ENCODE measurements around the gene ADGRG1.
"Not testable (repeated sequence)": the region's sequence is repeated elsewhere in the genome, so short reads cannot be mapped to it uniquely, and the experiment has no call there.

ADGRG1 gene

DNA sequence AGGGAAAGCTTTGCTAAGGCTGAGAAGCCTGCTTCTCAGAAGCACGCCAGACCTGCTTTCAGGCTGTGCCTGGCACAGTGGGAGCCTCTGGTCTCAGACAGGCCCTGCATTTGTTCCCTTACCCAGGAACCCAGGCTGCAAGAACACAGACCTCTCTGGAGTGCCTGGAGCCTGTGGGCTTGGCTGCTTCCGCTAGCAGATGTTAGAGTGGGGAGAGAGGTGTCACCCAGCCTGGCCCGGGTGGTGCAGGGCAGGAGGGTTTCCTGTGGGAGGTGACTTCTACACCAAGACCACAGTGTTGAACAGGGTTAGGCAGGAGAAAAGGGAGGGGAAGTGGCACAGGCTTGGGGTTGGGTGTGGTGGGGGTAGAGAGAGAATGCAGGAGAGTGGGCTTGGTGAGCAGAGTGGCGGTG, 35.8 kb upstream of the ADGRG1 start:
- TF ChIP-seq EZH2 (IDR thresholded peaks at IDR 0.05) (no peak), FOXP2 (optimal IDR thresholded peaks at IDR 0.05; ENCODE audit: control extremely low read depth, extremely low read length, insufficient read depth) (no peak), POLR2AphosphoS5 (IDR thresholded peaks at IDR 0.05; ENCODE audit: borderline replicate concordance, low read depth, low read length) (no peak)
- no peak overlapping the region for H3K4me3 ChIP-seq

DNA sequence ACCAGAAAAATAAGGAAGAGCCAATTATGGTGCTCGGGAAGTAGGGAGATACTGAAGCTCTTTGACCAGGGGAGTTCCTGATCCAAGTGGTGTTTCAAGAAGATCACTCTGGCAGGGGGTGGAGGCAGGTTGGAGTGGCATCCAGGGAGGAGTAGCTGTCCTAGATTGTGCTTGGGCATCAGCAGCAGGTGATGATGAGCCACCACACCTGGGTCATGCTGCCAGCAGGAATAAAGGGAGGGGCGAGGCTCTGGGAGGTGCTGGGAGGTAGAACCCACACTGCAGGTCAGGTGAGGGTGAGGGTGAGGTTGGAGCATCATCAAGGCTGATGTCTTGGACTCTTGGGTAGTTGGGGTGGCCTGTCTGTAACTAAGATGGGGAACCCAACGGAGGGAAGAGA, 35.4 kb upstream of the ADGRG1 start:
- Histone ChIP-seq H3K36me3 (ENCODE audit: insufficient read depth, low read length) (no peaks in the 10 kb centered on the region), H3K9ac (ENCODE audit: insufficient read length) (no peak overlapping the region), H3K4me3 (no peak overlapping the region), H3K9me3 (ENCODE audit: low read depth, low read length) (no peaks in the 10 kb centered on the region), H3K27ac (no peak overlapping the region)
- DNase-seq (ENCODE audit: low read depth, low spot score): no peak
- TF ChIP-seq POLR2AphosphoS5 (IDR thresholded peaks at IDR 0.05; ENCODE audit: borderline replicate concordance, low read depth, low read length): no peak
- no peak for TF ChIP-seq EZH2 (IDR thresholded peaks at IDR 0.05)
- no peak for TF ChIP-seq FOXP2 (optimal IDR thresholded peaks at IDR 0.05; ENCODE audit: control extremely low read depth, extremely low read length, insufficient read depth)

More for the DNA sequence above, 35.8 kb upstream of the ADGRG1 start:
- Histone ChIP-seq H3K27ac (no peak overlapping the region), H3K36me3 (ENCODE audit: insufficient read depth, low read length) (no peaks in the 10 kb centered on the region), H3K9me3 (ENCODE audit: low read depth, low read length) (no peaks in the 10 kb centered on the region), H3K9ac (ENCODE audit: insufficient read length) (no peak overlapping the region)
- no peak for DNase-seq (ENCODE audit: low read depth, low spot score)

DNA sequence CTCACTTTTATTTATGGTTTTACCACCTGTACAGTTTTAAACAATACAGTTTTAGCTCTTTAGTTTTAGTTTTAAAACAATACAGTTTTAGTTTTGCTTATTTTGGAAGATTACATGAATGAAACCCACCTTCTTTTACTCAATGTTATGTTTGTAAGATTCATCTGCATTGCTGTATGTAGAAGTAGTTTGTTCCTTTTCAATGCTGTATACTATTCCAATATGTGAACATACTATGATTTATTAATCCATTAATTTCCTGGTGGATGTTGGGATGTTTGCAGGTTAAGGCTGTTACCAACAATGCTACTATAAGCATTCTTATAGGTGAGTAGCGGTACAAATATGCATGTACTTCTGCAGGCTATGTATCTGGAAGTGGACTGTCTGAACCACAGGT, 34.4 kb upstream of the ADGRG1 start:
- H3K9me3 ChIP-seq (ENCODE audit: low read depth, low read length): no peaks in the 10 kb centered on the region
- H3K36me3 ChIP-seq (ENCODE audit: insufficient read depth, low read length): no peaks in the 10 kb centered on the region
- DNase-seq (ENCODE audit: low read depth, low spot score): no peak
- no peak overlapping the region for H3K9ac ChIP-seq (ENCODE audit: insufficient read length)
- no peak overlapping the region for H3K27ac ChIP-seq
- TF ChIP-seq POLR2AphosphoS5 (IDR thresholded peaks at IDR 0.05; ENCODE audit: borderline replicate concordance, low read depth, low read length) (no peak), FOXP2 (optimal IDR thresholded peaks at IDR 0.05; ENCODE audit: control extremely low read depth, extremely low read length, insufficient read depth) (no peak), EZH2 (IDR thresholded peaks at IDR 0.05) (no peak)
- H3K4me3 ChIP-seq: no peak overlapping the region

DNA sequence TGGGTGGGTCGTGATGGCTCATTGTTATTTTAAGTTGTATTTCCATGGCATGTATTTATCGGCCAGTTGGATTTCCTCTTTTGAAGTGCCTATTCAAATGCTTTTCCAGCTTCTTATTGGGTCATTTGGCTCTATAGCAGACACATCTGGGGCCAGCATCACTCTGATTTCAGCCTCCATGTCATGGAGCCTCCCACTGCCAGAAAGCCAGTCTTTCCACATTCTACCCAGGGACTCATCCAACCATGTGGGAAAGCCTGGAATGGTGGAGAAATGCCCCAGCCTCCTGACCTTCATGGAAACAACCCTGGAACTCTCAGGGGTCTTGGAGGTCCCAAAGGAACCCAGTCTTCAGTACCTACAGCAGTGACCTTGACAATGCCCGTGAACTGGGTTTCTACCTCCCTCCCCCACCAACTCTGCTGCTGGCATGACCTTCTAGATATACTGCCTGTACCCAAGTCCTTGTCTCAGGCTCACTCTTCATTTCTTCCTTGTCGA, 33.8 kb upstream of the ADGRG1 start:
- no peak for TF ChIP-seq EZH2 (IDR thresholded peaks at IDR 0.05)
- TF ChIP-seq FOXP2 (optimal IDR thresholded peaks at IDR 0.05; ENCODE audit: control extremely low read depth, extremely low read length, insufficient read depth): no peak
- TF ChIP-seq POLR2AphosphoS5 (IDR thresholded peaks at IDR 0.05; ENCODE audit: borderline replicate concordance, low read depth, low read length): no peak
- H3K27ac ChIP-seq: no peak overlapping the region

DNA sequence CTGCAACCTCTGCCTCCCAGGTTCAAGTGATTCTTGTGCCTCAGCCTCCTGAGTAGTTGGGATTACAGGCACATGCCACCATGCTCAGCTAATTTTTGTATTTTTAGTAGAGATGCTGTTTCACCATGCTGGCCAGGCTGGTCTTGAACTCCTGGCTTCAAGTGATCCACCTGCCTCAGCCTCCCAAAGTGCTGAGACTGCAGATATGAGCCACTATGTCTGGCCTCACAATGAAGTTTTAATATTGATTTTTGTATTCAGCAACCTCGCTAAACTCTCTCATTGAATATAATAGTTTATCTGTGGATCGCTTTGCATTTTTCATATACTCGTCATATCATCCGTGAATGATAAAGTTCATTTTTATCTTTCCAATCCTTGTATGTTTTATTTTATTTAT, 32.2 kb upstream of the ADGRG1 start:
- H3K9ac ChIP-seq (ENCODE audit: insufficient read length); H3K27ac ChIP-seq; H3K9me3 ChIP-seq (ENCODE audit: low read depth, low read length); DNase-seq (ENCODE audit: low read depth, low spot score); H3K4me3 ChIP-seq; H3K36me3 ChIP-seq (ENCODE audit: insufficient read depth, low read length): not testable (repeated sequence)

More for the DNA sequence above, 33.8 kb upstream of the ADGRG1 start:
- H3K36me3 ChIP-seq (ENCODE audit: insufficient read depth, low read length): no peaks in the 10 kb centered on the region
- H3K9me3 ChIP-seq (ENCODE audit: low read depth, low read length): no peaks in the 10 kb centered on the region
- no peak overlapping the region for H3K4me3 ChIP-seq
- DNase-seq (ENCODE audit: low read depth, low spot score): no peak
- no peak overlapping the region for H3K9ac ChIP-seq (ENCODE audit: insufficient read length)

DNA sequence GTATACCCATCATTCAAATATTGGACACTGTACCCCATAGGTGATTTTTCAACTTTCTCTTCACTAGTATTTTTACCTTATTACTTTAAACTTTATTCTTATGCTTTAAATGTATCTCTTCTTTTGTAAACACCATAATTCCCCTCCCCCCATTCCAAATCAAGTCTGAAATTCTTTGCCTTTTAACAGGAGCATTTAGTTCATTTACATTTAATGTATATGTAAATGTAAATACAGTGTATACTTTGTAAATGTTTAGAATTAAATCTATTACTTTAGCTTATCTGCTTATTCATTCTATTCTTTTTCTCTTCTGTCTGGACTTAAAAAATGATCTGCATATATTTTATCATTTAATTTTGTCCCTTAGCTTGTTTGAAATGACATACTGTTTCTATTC, 30.0 kb upstream of the ADGRG1 start:
- H3K36me3 ChIP-seq (ENCODE audit: insufficient read depth, low read length): no peaks in the 10 kb centered on the region
- no peak for TF ChIP-seq EZH2 (IDR thresholded peaks at IDR 0.05)
- TF ChIP-seq POLR2AphosphoS5 (IDR thresholded peaks at IDR 0.05; ENCODE audit: borderline replicate concordance, low read depth, low read length): no peak
- no peak for TF ChIP-seq FOXP2 (optimal IDR thresholded peaks at IDR 0.05; ENCODE audit: control extremely low read depth, extremely low read length, insufficient read depth)
- no peak overlapping the region for H3K4me3 ChIP-seq
- no peak for DNase-seq (ENCODE audit: low read depth, low spot score)
- H3K9me3 ChIP-seq (ENCODE audit: low read depth, low read length): no peaks in the 10 kb centered on the region
- H3K9ac ChIP-seq (ENCODE audit: insufficient read length): no peak overlapping the region
- H3K27ac ChIP-seq: no peak overlapping the region

DNA sequence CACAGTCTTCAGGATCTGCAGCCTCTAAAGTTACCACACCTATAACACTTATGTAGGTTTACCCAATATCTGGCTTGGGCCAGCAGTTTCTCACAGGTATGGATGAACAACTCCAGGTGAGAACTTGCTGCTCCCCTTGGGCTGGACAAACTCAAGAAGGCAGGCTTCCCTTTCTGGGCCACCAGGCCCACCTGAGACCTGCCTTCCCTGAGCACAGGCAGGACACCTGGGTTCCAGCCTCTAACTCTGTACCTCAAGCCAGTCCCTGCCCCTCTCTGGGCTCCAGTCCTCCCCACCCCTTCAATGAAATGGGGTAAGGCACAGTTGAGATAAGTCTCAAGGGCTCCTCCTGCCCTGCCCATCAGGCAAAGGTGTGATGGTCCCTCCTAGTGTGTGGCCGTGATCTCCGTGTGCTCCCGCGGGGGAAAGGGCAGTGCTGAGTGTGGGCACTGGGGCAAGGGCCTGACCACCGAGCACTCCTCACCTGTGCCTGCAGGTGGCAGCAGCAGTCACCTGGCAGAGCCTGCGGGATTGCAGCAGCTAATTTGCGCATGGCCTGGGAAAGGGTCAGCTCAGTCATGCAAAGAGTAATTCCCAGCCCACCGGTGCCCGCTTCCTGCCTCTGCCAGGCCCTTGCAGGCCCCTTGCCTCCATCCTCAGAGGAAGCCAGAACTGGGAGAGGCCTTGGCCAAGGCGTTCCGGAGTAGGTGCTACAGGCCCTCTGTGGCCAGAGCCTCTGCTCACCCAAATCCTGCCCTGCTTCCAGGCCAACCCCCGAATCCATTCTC, 28.2 kb upstream of the ADGRG1 start:
- Histone ChIP-seq H3K9me3 (ENCODE audit: low read depth, low read length) (no peaks in the 10 kb centered on the region), H3K36me3 (ENCODE audit: insufficient read depth, low read length) (no peaks in the 10 kb centered on the region), H3K27ac (no peak overlapping the region), H3K4me3 (no peak overlapping the region), H3K9ac (ENCODE audit: insufficient read length) (no peak overlapping the region)
- no peak for TF ChIP-seq POLR2AphosphoS5 (IDR thresholded peaks at IDR 0.05; ENCODE audit: borderline replicate concordance, low read depth, low read length)
- TF ChIP-seq EZH2 (IDR thresholded peaks at IDR 0.05): no peak
- TF ChIP-seq FOXP2 (optimal IDR thresholded peaks at IDR 0.05; ENCODE audit: control extremely low read depth, extremely low read length, insufficient read depth): no peak
- DNase-seq (ENCODE audit: low read depth, low spot score): no peak

DNA sequence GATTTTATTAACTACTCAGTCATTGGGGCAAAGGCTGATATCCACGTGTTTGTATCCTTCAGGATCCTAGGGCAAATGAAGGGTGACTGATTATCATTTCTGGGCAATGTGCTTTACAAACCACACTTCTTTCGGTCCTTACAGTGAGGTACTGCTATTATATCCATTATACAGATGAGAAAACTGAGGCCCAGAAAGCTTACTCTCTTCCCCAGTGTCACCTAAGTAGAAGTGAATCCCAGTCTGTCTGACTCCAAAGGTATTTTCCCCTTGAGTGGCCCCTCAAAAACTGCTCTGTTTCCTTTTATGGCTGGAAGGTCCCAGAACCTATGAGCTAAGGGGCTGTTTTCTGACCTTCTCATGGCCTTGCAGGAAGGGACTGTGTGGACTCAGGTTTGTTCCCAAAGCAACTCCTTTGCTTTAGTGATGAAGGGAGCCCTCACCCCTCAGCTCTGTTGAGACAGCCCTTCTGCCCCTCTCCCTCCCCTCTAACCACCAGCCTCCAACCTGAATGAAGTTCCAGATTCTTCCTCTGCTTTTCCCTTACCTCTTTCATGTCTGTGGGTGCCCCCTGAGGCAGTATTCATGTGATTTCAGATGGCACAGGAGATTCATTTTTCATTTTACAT, 27.4 kb upstream of the ADGRG1 start:
- TF ChIP-seq EZH2 (IDR thresholded peaks at IDR 0.05) (no peak), POLR2AphosphoS5 (IDR thresholded peaks at IDR 0.05; ENCODE audit: borderline replicate concordance, low read depth, low read length) (no peak), FOXP2 (optimal IDR thresholded peaks at IDR 0.05; ENCODE audit: control extremely low read depth, extremely low read length, insufficient read depth) (no peak)
- H3K36me3 ChIP-seq (ENCODE audit: insufficient read depth, low read length): no peaks in the 10 kb centered on the region
- no peaks in the 10 kb centered on the region for H3K9me3 ChIP-seq (ENCODE audit: low read depth, low read length)
- no peak for DNase-seq (ENCODE audit: low read depth, low spot score)
- H3K4me3 ChIP-seq: no peak overlapping the region
- no peak overlapping the region for H3K9ac ChIP-seq (ENCODE audit: insufficient read length)
- no peak overlapping the region for H3K27ac ChIP-seq
